WTC11 (cell line): Measurements from ENCODE around the gene TCN2.

Experiments used
- CTCF ChIP-seq: fragments of 200-600 bp; IDR thresholded peaks from 2 replicates; pipeline ENCODE4 v1.8.0; 2022; ENCODE audit warnings: antibody characterized with exemption
- FOXK1 ChIP-seq: sonication (generic); formaldehyde crosslinking; IDR thresholded peaks from 2 replicates; pipeline ENCODE4 v1.8.0; 2022; ENCODE audit warnings: mild to moderate bottlenecking, moderate library complexity, missing genetic modification reagents
- FOXP4 ChIP-seq: sonication (generic); formaldehyde crosslinking; IDR thresholded peaks from 2 replicates; pipeline ENCODE4 v1.8.0; 2022; ENCODE audit warnings: mild to moderate bottlenecking, missing genetic modification reagents
- HMGXB4 ChIP-seq: sonication (generic); formaldehyde crosslinking; IDR thresholded peaks from 2 replicates; pipeline ENCODE4 v1.8.1; 2023; ENCODE audit warnings: mild to moderate bottlenecking, moderate library complexity, missing genetic modification reagents
- MLX ChIP-seq: sonication (generic); formaldehyde crosslinking; IDR thresholded peaks from 2 replicates; pipeline ENCODE4 v1.8.1; 2023; ENCODE audit warnings: mild to moderate bottlenecking, missing genetic modification reagents, moderate library complexity
- NR1H2 ChIP-seq: sonication (generic); formaldehyde crosslinking; IDR thresholded peaks from 2 replicates; pipeline ENCODE4 v1.9.0; 2021; ENCODE audit warnings: mild to moderate bottlenecking, moderate library complexity, missing genetic modification reagents
- NR3C1 ChIP-seq: sonication (generic); formaldehyde crosslinking; conservative IDR thresholded peaks from 2 replicates; pipeline ENCODE4 v1.8.1; 2023; ENCODE audit warnings: low read depth, mild to moderate bottlenecking, missing genetic modification reagents
- SMAD4 ChIP-seq: sonication (generic); formaldehyde crosslinking; IDR thresholded peaks from 2 replicates; pipeline ENCODE4 v1.8.0; 2022; ENCODE audit warnings: mild to moderate bottlenecking, missing genetic modification reagents
- ZNF121 ChIP-seq: sonication (generic); formaldehyde crosslinking; IDR thresholded peaks from 2 replicates; pipeline ENCODE4 v1.8.0; 2023; ENCODE audit warnings: missing genetic modification reagents
- TF ChIP-seq, protein P1 (sequence below): sonication (generic); formaldehyde crosslinking; IDR thresholded peaks from 2 replicates; pipeline ENCODE4 v1.8.1; 2022; ENCODE audit warnings: missing genetic modification reagents, borderline replicate concordance
- TF ChIP-seq, protein P2 (sequence below): sonication (generic); formaldehyde crosslinking; IDR thresholded peaks from 2 replicates; pipeline ENCODE4 v1.8.0; 2022; ENCODE audit warnings: mild to moderate bottlenecking, missing genetic modification reagents

DNA sequence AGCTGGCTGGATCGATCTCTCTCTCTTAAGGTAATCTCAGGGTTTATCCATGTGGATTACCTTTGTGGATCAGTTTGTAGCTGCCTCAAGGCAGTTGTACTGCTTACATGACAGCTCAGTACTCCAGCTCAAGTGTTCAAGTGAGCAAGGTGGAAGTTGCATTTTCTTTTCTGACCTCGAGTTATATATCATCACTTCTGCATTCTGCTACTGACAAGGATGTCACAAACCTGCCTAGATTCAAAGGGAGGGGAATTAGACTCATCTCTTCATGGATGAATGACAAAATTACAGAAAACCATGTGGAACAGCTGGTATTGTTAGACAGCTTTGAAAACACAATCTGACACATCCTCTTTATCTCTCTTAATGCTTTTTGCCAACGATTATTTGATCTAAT lies 6.1 kb upstream of the TCN2 start:
- TF ChIP-seq NR3C1 (CRISPR knock-in tag) (no peak), MLX (CRISPR knock-in tag) (no peak), FOXP4 (CRISPR knock-in tag) (no peak), CTCF (no peak), HMGXB4 (CRISPR knock-in tag) (no peak), FOXK1 (CRISPR knock-in tag) (no peak), SMAD4 (CRISPR knock-in tag) (no peak), ZNF121 (CRISPR knock-in tag) (no peak), NR1H2 (no peak)
- TF ChIP-seq, protein P1, sequence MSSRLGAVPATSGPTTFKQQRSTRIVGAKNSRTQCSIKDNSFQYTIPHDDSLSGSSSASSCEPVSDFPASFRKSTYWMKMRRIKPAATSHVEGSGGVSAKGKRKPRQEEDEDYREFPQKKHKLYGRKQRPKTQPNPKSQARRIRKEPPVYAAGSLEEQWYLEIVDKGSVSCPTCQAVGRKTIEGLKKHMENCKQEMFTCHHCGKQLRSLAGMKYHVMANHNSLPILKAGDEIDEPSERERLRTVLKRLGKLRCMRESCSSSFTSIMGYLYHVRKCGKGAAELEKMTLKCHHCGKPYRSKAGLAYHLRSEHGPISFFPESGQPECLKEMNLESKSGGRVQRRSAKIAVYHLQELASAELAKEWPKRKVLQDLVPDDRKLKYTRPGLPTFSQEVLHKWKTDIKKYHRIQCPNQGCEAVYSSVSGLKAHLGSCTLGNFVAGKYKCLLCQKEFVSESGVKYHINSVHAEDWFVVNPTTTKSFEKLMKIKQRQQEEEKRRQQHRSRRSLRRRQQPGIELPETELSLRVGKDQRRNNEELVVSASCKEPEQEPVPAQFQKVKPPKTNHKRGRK (CRISPR knock-in tag) = no peak
- TF ChIP-seq, protein P2, sequence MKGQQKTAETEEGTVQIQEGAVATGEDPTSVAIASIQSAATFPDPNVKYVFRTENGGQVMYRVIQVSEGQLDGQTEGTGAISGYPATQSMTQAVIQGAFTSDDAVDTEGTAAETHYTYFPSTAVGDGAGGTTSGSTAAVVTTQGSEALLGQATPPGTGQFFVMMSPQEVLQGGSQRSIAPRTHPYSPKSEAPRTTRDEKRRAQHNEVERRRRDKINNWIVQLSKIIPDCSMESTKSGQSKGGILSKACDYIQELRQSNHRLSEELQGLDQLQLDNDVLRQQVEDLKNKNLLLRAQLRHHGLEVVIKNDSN (CRISPR knock-in tag) = no peak
